ENCODE results near the gene CSPG4. TPM values are rescaled to one million over a fixed set of nuclear protein-coding genes. Genes with fewer than 3 reads are reported as not detected.
A peak's percentile ranks its signal among the peaks of the same experiment; 100 is the strongest.
"Not testable (repeated sequence)": the region's sequence is repeated elsewhere in the genome, so short reads cannot be mapped to it uniquely, and the experiment has no call there.

Gene CSPG4
- total RNA-seq, 2 experiments from 2014 or later = not detected

DNA sequence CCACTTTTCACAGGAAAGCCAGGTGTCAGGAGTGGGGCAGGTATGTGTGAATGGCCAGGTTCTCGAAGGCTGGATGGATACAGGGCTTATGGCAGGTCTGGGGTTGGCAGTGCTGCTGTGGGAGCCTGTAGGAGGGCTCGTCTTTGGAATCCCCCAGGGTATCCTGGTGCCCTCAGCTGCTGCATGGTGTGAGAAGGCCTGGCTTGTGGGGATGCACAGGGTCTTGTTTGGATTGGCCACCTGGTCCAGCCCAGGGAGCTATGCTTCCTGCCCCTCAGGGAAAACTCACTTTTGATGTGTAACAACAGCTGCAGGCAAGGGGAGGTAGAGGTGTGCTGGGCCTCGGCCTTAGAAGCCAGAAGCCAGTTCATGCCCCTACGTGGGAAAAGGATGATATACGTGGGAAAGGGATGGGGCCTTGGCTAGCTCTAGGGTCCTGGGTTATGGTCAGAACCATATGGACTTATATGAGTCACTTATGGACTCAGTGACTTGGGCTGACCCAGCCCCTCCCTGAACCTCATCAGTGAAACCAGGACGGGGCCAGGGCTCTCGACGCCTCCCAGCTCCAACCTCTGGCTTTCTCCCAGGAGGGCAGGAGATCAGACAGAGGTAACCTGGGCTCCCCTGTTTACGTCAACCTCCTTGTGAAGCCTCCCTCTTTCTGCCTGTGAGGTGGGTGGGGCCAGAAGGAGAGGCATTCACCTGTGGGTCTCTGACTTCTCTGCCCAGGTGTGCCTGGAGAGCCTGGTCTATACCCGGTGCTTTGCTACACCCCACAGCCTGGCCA lies 37.8 kb upstream of the CSPG4 start:
- Mint-ChIP-seq H3K4me3 (no peak overlapping the region), H3K27me3 (peaks cover 33% of the 10 kb centered on the region), H3K27ac (no peak overlapping the region), H3K4me1 (peaks cover 8% of the 10 kb centered on the region), H3K9me3 (no peaks in the 10 kb centered on the region), H3K36me3 (no peaks in the 10 kb centered on the region)
- POLR2A ChIA-PET = interaction anchor here (1.6 kb wide), 1 partner anchor 12 kb away, joined by 4 read pairs; no protein-coding TSS in a partner anchor
- DNase-seq = no peak
- ATAC-seq (ENCODE audit: low read depth) = no peak

DNA sequence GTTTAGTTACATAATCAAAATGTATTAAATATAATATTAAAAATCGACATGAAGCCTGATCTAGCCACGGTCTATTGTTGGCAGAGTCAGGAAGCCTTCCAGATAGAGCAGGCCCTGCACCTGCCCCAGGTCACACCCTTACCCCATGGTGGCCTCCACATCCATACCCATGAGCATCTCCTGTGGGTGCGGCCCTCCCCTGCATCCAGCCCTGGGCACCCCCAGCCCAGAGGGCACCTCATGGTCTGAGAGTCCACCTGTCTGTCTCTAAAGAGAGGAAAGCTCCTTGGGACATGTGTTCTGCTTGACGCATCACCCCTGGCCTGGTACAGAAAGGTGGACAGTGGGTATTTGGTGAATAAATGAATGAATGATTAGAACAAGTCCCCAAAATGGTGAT lies 37.2 kb upstream of the CSPG4 start:
- H3K27me3 Mint-ChIP-seq = peaks cover 31% of the 10 kb centered on the region
- H3K27ac Mint-ChIP-seq = no peak overlapping the region
- no peak for DNase-seq
- H3K36me3 Mint-ChIP-seq = no peaks in the 10 kb centered on the region
- H3K9me3 Mint-ChIP-seq = no peaks in the 10 kb centered on the region
- ATAC-seq (ENCODE audit: low read depth) = no peak
- POLR2A ChIA-PET = interaction anchor here (1.6 kb wide), 1 partner anchor 11 kb away, joined by 4 read pairs; no protein-coding TSS in a partner anchor
- peaks cover 8% of the 10 kb centered on the region for H3K4me1 Mint-ChIP-seq
- H3K4me3 Mint-ChIP-seq = no peak overlapping the region

DNA sequence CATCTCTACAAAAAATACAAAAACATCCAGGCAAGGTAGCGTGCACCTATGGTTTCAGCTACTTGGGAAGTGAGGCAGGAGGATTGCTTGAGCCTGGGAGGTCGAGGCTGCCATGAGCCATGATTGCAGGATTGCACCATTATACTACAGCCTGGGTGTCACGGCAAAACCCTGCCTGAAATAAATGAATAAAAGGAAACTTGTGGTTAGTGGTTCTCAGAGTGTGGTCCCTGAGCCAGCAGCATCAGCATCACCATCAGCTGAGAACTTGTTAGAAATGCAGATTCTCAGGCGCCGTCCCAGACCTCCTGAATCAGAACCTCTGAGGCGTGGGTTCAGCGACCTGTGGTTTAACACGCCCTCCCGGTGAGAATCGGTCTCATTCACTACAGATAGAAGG lies 36.2 kb upstream of the CSPG4 start:
- peak overlapping the region; percentile 45 for H3K4me3 Mint-ChIP-seq
- H3K9me3 Mint-ChIP-seq, H3K27ac Mint-ChIP-seq, H3K4me1 Mint-ChIP-seq, H3K36me3 Mint-ChIP-seq: not testable (repeated sequence)
- DNase-seq = peak; percentile 38
- POLR2A ChIA-PET = interaction anchor here (1.6 kb wide), 1 partner anchor 10 kb away, joined by 4 read pairs; no protein-coding TSS in a partner anchor
- peak; percentile 87 for ATAC-seq (ENCODE audit: low read depth)
- H3K27me3 Mint-ChIP-seq = peaks cover 32% of the 10 kb centered on the region

DNA sequence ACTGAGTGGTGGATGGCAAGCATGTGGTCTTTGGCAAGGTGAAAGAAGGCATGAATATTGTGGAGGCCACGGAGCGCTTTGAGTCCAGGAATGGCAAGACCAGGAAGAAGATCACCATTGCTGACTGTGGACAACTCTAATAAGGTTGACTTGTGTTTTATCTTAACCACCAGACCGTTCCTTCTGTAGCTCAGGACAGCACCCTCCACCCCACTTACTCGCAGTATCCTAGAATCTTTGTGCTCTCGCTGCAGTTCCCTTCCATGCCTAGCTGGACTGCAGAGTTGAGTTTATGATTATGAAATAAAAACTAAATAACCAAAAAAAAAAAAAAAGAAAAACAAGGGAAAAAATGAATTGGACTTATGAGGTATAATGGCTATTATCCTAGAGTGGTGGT lies 34.5 kb upstream of the CSPG4 start:
- POLR2A ChIA-PET; H3K4me1 Mint-ChIP-seq; H3K36me3 Mint-ChIP-seq; H3K4me3 Mint-ChIP-seq; ATAC-seq (ENCODE audit: low read depth); H3K9me3 Mint-ChIP-seq; DNase-seq; H3K27ac Mint-ChIP-seq: not testable (repeated sequence)
- H3K27me3 Mint-ChIP-seq = peaks cover 40% of the 10 kb centered on the region

DNA sequence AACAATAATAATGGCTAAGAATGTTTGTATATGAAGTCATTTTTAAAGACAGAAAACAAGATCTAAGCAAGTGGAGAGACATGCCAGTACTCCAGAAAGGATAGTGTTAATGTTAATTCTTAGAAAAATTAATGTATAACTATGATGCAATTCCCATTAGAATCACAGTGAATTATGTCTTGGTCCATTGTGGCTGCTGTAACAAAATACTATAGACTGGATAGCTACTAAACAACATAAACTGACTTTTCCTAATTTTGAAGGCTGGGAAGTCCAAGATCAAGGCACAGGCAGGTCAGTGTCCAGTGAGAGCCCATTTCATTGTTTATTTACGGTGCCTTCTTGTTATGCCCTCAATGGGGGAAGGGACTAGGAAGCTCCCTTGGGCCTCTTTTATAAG lies 32.7 kb upstream of the CSPG4 start:
- peaks cover 8% of the 10 kb centered on the region for H3K4me1 Mint-ChIP-seq
- H3K27ac Mint-ChIP-seq = no peak overlapping the region
- ATAC-seq (ENCODE audit: low read depth) (no peak), DNase-seq (no peak)
- H3K9me3 Mint-ChIP-seq = no peaks in the 10 kb centered on the region
- H3K27me3 Mint-ChIP-seq = peaks cover 41% of the 10 kb centered on the region
- POLR2A ChIA-PET = no interaction called here
- no peak overlapping the region for H3K4me3 Mint-ChIP-seq
- H3K36me3 Mint-ChIP-seq = no peaks in the 10 kb centered on the region

DNA sequence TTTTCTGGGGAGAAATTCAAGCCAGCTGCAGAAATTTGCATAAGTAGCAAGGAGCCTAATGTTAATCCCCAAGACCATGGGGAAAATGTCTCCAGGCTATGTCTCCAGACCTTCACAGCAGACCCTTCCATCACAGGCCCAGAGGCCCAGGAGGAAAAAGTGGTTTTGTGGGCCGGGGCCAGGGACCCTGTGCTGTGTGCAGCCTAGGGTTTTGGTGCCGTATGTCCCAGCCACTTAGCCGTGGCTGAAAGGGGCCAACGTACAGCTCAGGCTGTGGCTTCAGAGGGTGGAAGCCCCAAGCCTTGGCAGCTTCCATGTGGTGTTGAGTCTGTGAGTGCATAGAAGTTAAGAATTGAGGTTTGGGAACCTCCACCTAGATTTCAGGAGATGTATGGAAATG lies 29.7 kb upstream of the CSPG4 start:
- H3K36me3 Mint-ChIP-seq; ATAC-seq (ENCODE audit: low read depth); POLR2A ChIA-PET; H3K4me1 Mint-ChIP-seq; H3K4me3 Mint-ChIP-seq; DNase-seq; H3K27ac Mint-ChIP-seq; H3K9me3 Mint-ChIP-seq: not testable (repeated sequence)
- peaks cover 39% of the 10 kb centered on the region for H3K27me3 Mint-ChIP-seq

DNA sequence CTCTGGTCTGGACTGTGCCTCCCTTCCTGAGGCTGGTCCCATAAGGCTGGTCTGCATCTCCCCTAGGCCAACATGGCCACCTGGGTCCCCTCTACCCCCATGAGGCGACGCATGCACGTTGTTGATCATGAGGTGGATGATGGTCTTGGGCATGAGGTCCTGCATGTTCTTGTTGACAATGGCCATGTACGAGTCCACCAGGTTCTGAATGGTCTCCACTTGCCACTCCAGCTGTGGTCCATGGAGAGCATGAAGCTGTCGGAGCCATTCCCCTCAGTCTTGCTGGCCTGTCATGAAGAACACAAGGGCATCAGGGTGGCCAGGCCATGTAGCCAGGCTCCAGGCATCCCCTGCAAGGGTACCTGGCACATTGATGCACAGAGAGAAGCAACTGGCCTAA lies 27.1 kb upstream of the CSPG4 start:
- no peak overlapping the region for H3K27ac Mint-ChIP-seq
- peaks cover 5% of the 10 kb centered on the region for H3K4me1 Mint-ChIP-seq
- H3K36me3 Mint-ChIP-seq = no peaks in the 10 kb centered on the region
- H3K9me3 Mint-ChIP-seq = no peaks in the 10 kb centered on the region
- no peak for ATAC-seq (ENCODE audit: low read depth)
- no peak for DNase-seq
- POLR2A ChIA-PET = no interaction called here
- H3K4me3 Mint-ChIP-seq = peak overlapping the region; percentile 51
- H3K27me3 Mint-ChIP-seq = peaks cover 24% of the 10 kb centered on the region

DNA sequence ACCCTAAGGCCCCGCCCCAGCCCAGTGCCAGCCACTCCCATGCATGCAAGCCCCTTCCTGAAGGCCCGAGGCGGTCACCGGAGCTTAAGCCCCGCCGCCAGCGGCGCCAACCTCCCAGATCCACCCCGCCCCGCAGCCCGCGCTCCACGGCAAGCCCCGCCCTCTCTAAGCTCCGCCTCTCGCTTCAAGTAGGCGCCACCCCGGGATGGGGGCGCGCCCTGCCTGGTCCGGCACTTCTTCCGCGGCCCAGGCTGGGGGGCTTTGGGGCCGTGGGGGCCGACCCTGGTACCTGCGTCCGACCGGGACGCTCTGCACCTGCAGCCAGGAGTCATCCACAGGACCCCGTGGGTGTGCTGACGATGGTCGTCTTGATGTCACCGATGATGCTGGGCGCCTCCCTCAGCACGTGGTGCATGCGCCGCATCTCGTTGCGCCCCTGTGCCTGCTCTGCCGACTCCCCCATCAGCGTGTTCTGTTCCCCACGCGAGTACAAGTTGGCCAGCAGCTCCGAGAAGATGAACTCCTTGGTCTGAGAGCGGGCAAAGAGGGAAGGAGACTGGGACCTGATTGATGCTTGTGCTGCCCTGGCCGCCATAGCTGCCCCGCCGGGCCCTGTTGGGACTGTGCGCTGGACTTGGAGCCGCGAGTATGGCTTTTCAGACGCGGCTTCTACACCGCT lies 26.1 kb upstream of the CSPG4 start:
- Mint-ChIP-seq H3K4me1 (peaks cover 5% of the 10 kb centered on the region), H3K4me3 (peak overlapping the region; percentile 91), H3K9me3 (no peaks in the 10 kb centered on the region), H3K27ac (peak overlapping the region; percentile 72), H3K36me3 (no peaks in the 10 kb centered on the region), H3K27me3 (peaks cover 22% of the 10 kb centered on the region)
- ATAC-seq (ENCODE audit: low read depth) (peak; percentile 99), DNase-seq (peak; percentile 97)
- POLR2A ChIA-PET = interaction anchor here (0.7 to 1.5 kb wide), 5 partner anchors 11 to 287 kb away, joined by 3 to 6 read pairs (median 4); partner anchors contain the start of genes SIN3A and SNUPN

DNA sequence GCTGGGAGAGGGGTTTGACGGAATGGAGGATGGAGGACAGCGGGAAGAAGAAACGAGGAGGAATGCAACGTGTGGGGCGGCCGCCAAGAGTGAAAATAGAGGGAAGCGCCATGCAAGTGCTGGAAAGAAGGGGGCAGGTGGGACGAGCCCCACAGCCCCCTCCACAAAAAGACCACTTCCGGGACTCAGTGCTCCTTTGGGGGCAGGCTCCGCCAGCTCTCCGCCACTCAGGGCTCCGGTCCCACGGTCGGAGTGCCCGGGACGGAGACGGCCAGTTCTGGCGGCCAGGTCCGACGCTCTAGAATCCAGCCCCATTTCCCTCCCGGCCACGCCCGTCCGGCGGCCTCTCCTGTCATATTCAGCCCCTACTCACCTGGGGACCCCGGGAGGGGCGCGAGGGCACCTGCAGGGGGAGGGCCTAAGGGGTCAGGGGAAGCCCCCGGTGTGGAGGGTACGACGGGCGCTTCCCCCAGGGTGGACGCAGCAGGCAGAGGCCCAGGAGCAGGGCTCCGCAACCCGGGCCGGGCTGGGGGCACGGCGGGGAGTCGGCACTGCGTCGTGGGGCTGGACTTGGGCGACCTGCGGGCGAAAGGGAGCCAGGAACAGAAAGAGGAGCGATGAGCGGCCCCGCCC lies 25.5 kb upstream of the CSPG4 start:
- Mint-ChIP-seq H3K27ac (peak overlapping the region; percentile 71), H3K4me1 (peaks cover 5% of the 10 kb centered on the region), H3K9me3 (no peaks in the 10 kb centered on the region), H3K4me3 (peak overlapping the region; percentile 91), H3K36me3 (no peaks in the 10 kb centered on the region), H3K27me3 (peaks cover 16% of the 10 kb centered on the region)
- POLR2A ChIA-PET = interaction anchor here (0.9 to 1.5 kb wide), 3 partner anchors 10 to 112 kb away, joined by 3 to 6 read pairs (median 4); partner anchors contain the start of gene SNUPN
- DNase-seq (no peak), ATAC-seq (ENCODE audit: low read depth) (no peak)

DNA sequence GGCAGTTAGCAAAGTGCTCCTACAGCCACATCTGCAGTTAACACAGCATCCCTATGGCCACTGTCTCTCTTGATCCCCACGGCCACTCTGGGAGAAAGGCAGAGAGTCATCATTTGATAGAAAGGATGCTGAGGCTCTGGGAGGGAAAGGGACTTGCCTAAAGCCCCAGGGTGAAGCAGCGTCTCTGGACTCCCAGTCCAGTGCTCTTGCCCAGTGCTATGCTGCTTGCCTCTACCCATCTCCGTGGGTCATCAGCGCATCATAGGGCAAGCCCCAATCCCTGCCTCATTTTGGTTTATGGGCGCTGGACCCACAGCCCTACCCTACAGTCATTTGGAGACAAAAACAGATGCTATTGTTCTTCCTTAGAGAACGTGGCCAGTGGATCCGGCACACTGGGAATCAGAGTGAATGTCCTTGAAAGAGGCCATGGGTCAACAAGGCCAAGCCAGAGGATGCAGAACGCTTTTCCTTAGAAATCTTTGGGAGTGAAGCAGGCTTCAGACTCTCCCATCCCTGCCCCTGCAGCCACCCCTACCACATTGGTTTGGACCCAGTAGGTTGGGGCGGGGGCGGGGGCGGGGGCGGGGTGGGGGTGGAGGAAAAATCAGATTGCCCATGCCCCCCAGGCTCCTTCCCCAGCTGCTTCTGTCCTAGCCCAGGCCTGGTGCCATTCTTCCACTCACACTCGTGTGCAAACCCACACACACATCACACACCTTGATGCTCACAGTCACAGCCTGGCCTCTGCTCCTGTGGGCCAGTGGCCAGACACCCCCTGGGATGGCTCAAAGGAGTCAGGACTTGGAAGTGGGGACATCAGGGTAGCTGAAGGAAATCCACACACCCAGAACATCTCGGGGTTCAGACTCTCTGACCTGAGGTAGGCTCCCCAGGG lies 24.7 kb upstream of the CSPG4 start:
- not testable (repeated sequence) for DNase-seq; H3K36me3 Mint-ChIP-seq; H3K9me3 Mint-ChIP-seq; ATAC-seq (ENCODE audit: low read depth); H3K4me1 Mint-ChIP-seq
- POLR2A ChIA-PET = interaction anchor here (1.5 kb wide), 1 partner anchor 112 kb away, joined by 4 read pairs; the partner anchor contains the start of gene SNUPN
- H3K27me3 Mint-ChIP-seq = peaks cover 15% of the 10 kb centered on the region
- H3K4me3 Mint-ChIP-seq = peak overlapping the region; percentile 91
- H3K27ac Mint-ChIP-seq = peak overlapping the region; percentile 71

DNA sequence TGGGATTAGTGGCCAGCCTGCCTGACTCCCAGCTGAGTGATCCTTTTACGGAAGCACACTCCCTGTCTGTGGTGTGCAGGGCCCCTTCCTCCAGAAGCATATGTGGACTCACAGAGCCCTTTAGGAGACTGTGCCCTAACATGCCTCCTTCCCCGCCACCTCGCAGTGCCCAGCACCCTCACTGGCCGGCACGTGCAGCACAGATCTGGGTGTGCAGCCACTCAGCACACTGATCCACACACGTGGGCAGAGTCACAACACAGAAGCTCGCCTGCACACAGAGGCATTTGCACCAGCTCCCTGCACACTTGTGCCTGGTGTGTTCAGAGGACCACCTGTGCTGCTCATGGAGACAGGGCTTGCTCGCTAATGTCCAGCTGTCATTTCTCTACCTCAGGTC lies 23.6 kb upstream of the CSPG4 start:
- Mint-ChIP-seq H3K4me3 (no peak overlapping the region), H3K27ac (no peak overlapping the region), H3K27me3 (peaks cover 10% of the 10 kb centered on the region), H3K4me1 (peaks cover 16% of the 10 kb centered on the region), H3K36me3 (no peaks in the 10 kb centered on the region), H3K9me3 (no peaks in the 10 kb centered on the region)
- POLR2A ChIA-PET = no interaction called here
- ATAC-seq (ENCODE audit: low read depth) = no peak
- no peak for DNase-seq

DNA sequence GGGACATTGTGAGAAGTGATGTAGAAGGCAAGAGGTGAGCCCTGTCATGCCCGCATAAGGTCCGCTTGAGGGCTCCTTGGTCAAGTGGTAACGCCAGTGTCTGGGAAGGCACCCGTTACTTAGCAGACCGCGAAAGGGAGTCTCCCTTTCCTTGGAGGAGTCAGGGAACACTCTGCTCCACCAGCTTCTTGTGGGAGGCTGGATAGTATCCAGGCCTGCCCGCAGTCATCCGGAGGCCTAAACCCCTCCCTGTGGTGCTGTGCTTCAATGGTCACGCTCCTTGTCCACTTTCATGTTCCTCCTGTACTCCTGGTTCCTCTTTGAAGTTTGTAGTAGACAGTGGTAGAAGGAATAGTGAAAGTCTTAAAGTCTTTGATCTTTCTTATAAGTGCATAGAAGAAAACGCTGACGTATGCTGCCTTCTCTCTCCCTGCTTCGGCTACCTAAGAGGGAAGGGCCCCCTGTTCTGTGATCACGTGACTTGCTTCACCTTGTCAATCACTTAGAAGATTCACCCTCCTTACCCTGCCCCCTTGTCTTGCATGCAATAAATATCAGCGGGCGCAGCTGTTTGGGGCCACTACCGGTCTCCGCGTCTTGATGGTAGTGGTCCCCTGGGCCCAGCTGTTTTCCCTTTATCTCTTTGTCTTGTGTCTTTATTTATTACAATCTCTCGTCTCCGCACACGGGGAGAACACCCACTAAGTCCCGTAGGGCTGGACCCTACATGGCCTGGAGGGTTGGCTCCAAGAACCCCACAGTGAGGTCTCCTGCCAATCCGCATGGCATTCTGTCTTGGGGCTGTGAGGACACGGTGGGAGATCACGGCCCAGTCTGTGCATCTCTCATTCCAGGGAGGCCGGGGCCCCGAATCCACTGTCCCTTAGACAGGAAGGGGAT lies 22.5 kb upstream of the CSPG4 start:
- not testable (repeated sequence) for DNase-seq; H3K27ac Mint-ChIP-seq; H3K36me3 Mint-ChIP-seq; ATAC-seq (ENCODE audit: low read depth); H3K9me3 Mint-ChIP-seq; H3K4me3 Mint-ChIP-seq; H3K27me3 Mint-ChIP-seq
- H3K4me1 Mint-ChIP-seq = peaks cover 16% of the 10 kb centered on the region
- POLR2A ChIA-PET = interaction anchor here (0.6 kb wide), 1 partner anchor 100 kb away, joined by 5 read pairs; no protein-coding TSS in a partner anchor

Measured in activated naive CD8-positive, alpha-beta T cell treated with anti-CD3 and anti-CD28 coated beads, Interleukin-2, amount 10 ng/mL, durations not matched to agents 7 days and 5 days (primary cell).